Medulla oblongata (tissue), 1 donor: ENCODE measurements around the gene DENND11.
"Not testable (repeated sequence)": the region's sequence is repeated elsewhere in the genome, so short reads cannot be mapped to it uniquely, and the experiment has no call there.

Experiments
- DNase-seq: peaks from one replicate; pipeline ENCODE4 v3.0.0-alpha.2; 2015; ENCODE audit errors: extremely low spot score

DENND11 gene

GRCh38 chr7:141708351-141708750 lies 6.4 kb upstream of the DENND11 start, which contains the start of gene WEE2:
WEE2 (plus strand) TSS chr7:141708353; CDS start chr7:141708759, 406 bp downstream.
- DNase-seq, result no peak

GRCh38 chr7:141706239-141707064 lies 4.5 kb upstream of the DENND11 start:
- DNase-seq, result no peak

GRCh38 chr7:141704741-141705140 lies 2.8 kb upstream of the DENND11 start:
- no peak for DNase-seq

- DNase-seq, result no peak
These were observed 2.1 kb upstream of the DENND11 start for GRCh38 chr7:141704112-141704511.

- DNase-seq, result no peak
These were observed 926 bp upstream of the DENND11 start for GRCh38 chr7:141702892-141703291.

- DNase-seq, result peak; percentile 64
These were observed 398 bp downstream of the DENND11 start for GRCh38 chr7:141701489-141702046.

- peak; percentile 32 for DNase-seq
These were observed 1.1 kb downstream of the DENND11 start for GRCh38 chr7:141700848-141701371.

GRCh38 chr7:141700296-141700847 lies 1.6 kb downstream of the DENND11 start:
- peak; percentile 53 for DNase-seq

- DNase-seq, result no peak
These were observed 2.1 kb downstream of the DENND11 start for GRCh38 chr7:141699860-141700259.

GRCh38 chr7:141698247-141699015 lies 3.5 kb downstream of the DENND11 start:
- DNase-seq, result peak; percentile 57

GRCh38 chr7:141697211-141697871 lies 4.6 kb downstream of the DENND11 start:
- DNase-seq, result peak; percentile 77

GRCh38 chr7:141696348-141696747 lies 5.6 kb downstream of the DENND11 start:
- DNase-seq, result no peak

- no peak for DNase-seq
These were observed 6.1 kb downstream of the DENND11 start for GRCh38 chr7:141695803-141696289.

- no peak for DNase-seq
These were observed 8.9 kb downstream of the DENND11 start for GRCh38 chr7:141693082-141693481.

- DNase-seq, result no peak
These were observed 10.0 kb downstream of the DENND11 start for GRCh38 chr7:141691961-141692360.

- no peak for DNase-seq
These were observed 10.4 kb downstream of the DENND11 start for GRCh38 chr7:141691540-141691939.

GRCh38 chr7:141689072-141689825 lies 12.7 kb downstream of the DENND11 start:
- DNase-seq, result not testable (repeated sequence)

- DNase-seq, result peak; percentile 60
These were observed 13.9 kb downstream of the DENND11 start for GRCh38 chr7:141688043-141688442.

GRCh38 chr7:141686670-141687069 lies 15.3 kb downstream of the DENND11 start:
- DNase-seq, result no peak

- no peak for DNase-seq
These were observed 15.9 kb downstream of the DENND11 start for GRCh38 chr7:141686074-141686473.
